Uterine smooth muscle cell (primary cell): ENCODE measurements around the gene TOR1B. TPM values are rescaled to one million over a fixed set of nuclear protein-coding genes. Genes with fewer than 3 reads are reported as not detected.

ENCODE experiments used
- total RNA-seq: library from RNA; depleted of rRNA; stranded (reverse); fragments of >200 nt; gene quantifications from 2 replicates; pipeline ENCODE4 v1.2.3, GENCODE V29; 2014

TOR1B gene, protein sequence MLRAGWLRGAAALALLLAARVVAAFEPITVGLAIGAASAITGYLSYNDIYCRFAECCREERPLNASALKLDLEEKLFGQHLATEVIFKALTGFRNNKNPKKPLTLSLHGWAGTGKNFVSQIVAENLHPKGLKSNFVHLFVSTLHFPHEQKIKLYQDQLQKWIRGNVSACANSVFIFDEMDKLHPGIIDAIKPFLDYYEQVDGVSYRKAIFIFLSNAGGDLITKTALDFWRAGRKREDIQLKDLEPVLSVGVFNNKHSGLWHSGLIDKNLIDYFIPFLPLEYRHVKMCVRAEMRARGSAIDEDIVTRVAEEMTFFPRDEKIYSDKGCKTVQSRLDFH
- total RNA-seq: 38.0 and 38.7 TPM in 2 replicates

DNA sequence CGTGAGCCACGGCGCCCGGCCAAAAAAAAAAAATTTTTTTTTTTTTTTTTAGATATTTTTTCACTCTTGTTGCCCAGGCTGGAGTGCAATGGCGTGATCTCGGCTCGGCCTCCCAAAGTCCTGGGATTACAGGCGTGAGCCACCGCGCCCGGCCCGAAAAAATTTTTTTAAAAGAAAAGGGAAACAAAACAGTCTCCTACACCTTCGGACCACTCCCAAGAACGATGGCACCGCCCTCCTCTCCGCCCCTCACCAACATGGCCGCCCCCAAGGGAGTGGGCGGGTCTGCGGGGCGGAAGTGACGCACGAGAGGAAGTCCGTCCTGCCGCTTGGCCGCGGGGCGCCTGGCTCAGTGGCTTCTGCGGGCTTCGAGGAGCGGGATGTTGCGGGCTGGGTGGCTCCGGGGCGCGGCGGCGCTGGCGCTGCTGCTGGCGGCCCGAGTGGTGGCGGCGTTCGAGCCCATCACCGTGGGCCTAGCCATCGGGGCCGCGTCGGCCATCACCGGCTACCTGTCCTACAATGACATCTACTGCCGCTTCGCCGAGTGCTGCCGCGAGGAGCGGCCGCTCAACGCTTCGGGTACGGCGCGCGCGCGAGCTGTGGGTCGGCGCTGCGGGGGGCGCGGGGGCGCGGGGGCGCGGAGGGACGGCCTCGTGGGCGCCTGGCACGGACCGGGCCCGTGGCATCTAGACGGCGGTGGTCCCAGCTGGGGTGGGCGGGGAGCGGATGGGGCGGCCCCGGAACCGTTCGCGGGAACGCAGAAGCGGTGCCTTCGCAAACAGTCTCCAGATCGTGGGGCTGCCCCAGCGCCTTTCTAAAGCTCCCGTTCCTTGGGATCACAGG lies at the start of gene TOR1B:
Gene TOR1B (plus strand): TSS at position 352 of the 843 bp plus-strand sequence. CDS start 29 bp downstream, at position 381.

GRCh38 chr9:129823935-129824601 lies 21.1 kb downstream of the TOR1B start, which contains the start of gene TOR1A:
Gene TOR1A, minus strand, starts transcription at chr9:129824136. Its CDS starts 51 bp downstream, at chr9:129824085.

DNA sequence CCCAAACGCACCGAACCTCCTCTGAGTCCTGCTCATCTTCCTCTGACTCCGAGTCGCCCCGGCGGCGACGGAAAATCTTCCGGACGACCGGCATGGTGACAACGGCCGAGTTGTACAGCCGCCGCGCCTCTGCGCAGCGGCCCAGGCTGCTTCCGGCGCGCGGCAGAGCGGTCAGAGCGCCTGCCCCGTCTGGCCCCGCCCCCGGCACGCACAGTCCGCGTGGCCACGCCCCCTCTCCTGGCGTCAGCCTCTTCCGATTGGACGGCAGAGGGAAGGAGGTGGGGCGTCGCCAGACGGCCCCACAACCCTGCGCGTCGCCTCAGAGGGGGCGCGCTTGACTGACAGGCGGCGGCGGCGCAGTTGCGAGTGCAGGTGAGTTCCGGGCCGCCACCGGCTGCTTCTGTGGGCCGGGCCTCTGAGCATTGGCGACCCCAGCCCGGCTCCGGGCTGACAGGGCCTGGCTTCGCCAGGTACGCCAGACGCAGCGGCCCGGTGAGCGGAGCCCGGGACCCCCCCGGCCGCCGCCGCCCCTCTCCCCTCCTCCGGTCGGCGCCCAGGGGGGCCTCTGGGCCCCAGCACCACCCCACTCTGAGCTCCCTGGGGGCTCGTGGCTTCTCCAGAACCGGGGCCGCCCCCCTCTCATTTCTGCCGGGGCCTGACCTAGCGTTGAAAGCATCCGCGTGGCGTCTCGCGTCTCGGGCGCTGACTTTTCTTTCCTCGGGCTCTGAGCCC lies 32.3 kb downstream of the TOR1B start, which contains the start of the genes C9orf78 and USP20:
Gene C9orf78 (minus strand): TSS at position 148 of the 732 bp plus-strand sequence. CDS start 54 bp downstream, at position 94.
Gene USP20 (plus strand): TSS at position 331 of the 732 bp plus-strand sequence. CDS start 17,098 bp downstream, outside the sequence.

Other genes with a start within 250 kb of the TOR1B start
- 0.12 TPM in 1 of 2 replicates, not detected in the other for gene C9orf50, start 182.1 kb upstream of the TOR1B start, total RNA-seq
- 43.1 and 70.9 TPM in 2 replicates for gene NTMT1, start 177.0 kb upstream of the TOR1B start, total RNA-seq
- gene ASB6, start 161.0 kb upstream of the TOR1B start, total RNA-seq: 12.7 and 17.8 TPM in 2 replicates
- 2.0 and 3.8 TPM in 2 replicates for gene PRRX2, start 137.5 kb upstream of the TOR1B start, total RNA-seq
- gene PTGES, start 50.1 kb upstream of the TOR1B start, total RNA-seq: 2.4 and 4.1 TPM in 2 replicates
- gene TOR1A, start 21.0 kb downstream of the TOR1B start, total RNA-seq: 31.2 and 38.0 TPM in 2 replicates
- 39.0 and 53.2 TPM in 2 replicates for gene C9orf78, start 32.1 kb downstream of the TOR1B start, total RNA-seq
- gene USP20, start 32.3 kb downstream of the TOR1B start, total RNA-seq: 9.4 and 13.9 TPM in 2 replicates
- gene FNBP1, start 240.0 kb downstream of the TOR1B start, total RNA-seq: 38.4 and 40.3 TPM in 2 replicates